ENCODE results near the gene EEF1AKMT4.

EEF1AKMT4 gene

GRCh38 chr3:184305577-184305976 is 56.1 kb downstream of the EEF1AKMT4 start:
- no peak for DNase-seq

GRCh38 chr3:184306341-184306972 is 57.0 kb downstream of the EEF1AKMT4 start:
- no peak for DNase-seq

GRCh38 chr3:184307915-184308314 is 58.4 kb downstream of the EEF1AKMT4 start:
- no peak for DNase-seq
